Cardiac muscle cell (in vitro differentiated cells and primary cell): ENCODE results near the gene HOATZ. TPM values are rescaled to one million over a fixed set of nuclear protein-coding genes. Genes with fewer than 3 reads are reported as not detected.

Experiments used
- DNase-seq, 2 donors: peaks; one replicate each; pipeline versions ENCODE4 v3.0.0 to v3.0.0-alpha.2; 2010 to 2017; ENCODE audit warnings: low read depth in 1 of 2, low spot score in 1 of 2
- H3K27ac ChIP-seq: fragments of 200-600 bp; sonication (generic); 2 replicates; pipeline ENCODE4 v1.5.1; 2016
- H3K27me3 ChIP-seq: fragments of 200-600 bp; sonication (generic); 2 replicates; pipeline ENCODE4 v1.6.0; 2016; ENCODE audit warnings: control low read depth
- H3K36me3 ChIP-seq: fragments of 200-600 bp; sonication (generic); 2 replicates; pipeline ENCODE4 v1.5.1; 2016; ENCODE audit warnings: control low read depth
- H3K4me1 ChIP-seq: fragments of 200-600 bp; sonication (generic); 2 replicates; pipeline ENCODE4 v1.8.1; 2017; ENCODE audit warnings: low read depth, mild to moderate bottlenecking, mixed run types
- H3K4me3 ChIP-seq: fragments of 200-600 bp; sonication (generic); 2 replicates; pipeline ENCODE4 v1.5.1; 2016; ENCODE audit warnings: mild to moderate bottlenecking
- H3K9me3 ChIP-seq: fragments of 200-600 bp; sonication (generic); 2 replicates; pipeline ENCODE4 v1.5.1; 2017; ENCODE audit warnings: low read depth, mild to moderate bottlenecking, control low read depth
- CTCF ChIP-seq: IDR thresholded peaks from 2 replicates; pipeline ENCODE4 v1.5.1; 2012; ENCODE audit warnings: low read depth, mild to moderate bottlenecking, low read length
- polyA plus RNA-seq: library from polyadenylated mRNA; unstranded; fragments of >200 nt; fragmentation: Nextera tagmentation; extraction: Ambion mirVana; gene quantifications from 2 replicates; pipeline ENCODE4 v1.2.1, GENCODE V29; 2016
- total RNA-seq: library from RNA; depleted of rRNA; stranded (reverse); fragments of >200 nt; gene quantifications from 2 replicates; pipeline ENCODE4 v1.2.3, GENCODE V29; 2016

HOATZ gene
- total and polyA plus RNA-seq, 2 experiments from 2014 or later, result not detected

- H3K27me3 ChIP-seq, result peaks cover 4% of the 10 kb centered on the region
- H3K36me3 ChIP-seq, result no peaks in the 10 kb centered on the region
- DNase-seq, result no peak
- no peaks in the 10 kb centered on the region for H3K9me3 ChIP-seq
- H3K4me1 ChIP-seq, result no peaks in the 10 kb centered on the region
- H3K27ac ChIP-seq, result no peak overlapping the region
- no peak overlapping the region for H3K4me3 ChIP-seq
- no peak for TF ChIP-seq CTCF
Observed at GRCh38 chr11:111562692-111563389, 48.3 kb downstream of the HOATZ start.

GRCh38 chr11:111565114-111565720 is 50.6 kb downstream of the HOATZ start:
- Histone ChIP-seq H3K4me3 (no peak overlapping the region), H3K4me1 (no peaks in the 10 kb centered on the region), H3K27me3 (peaks cover 4% of the 10 kb centered on the region), H3K36me3 (no peaks in the 10 kb centered on the region), H3K27ac (no peak overlapping the region), H3K9me3 (no peaks in the 10 kb centered on the region)
- peak; percentile 79 for TF ChIP-seq CTCF
- DNase-seq, result peak; percentile 70 to 84

- Histone ChIP-seq H3K9me3 (no peaks in the 10 kb centered on the region), H3K27me3 (peaks cover 4% of the 10 kb centered on the region), H3K4me3 (no peak overlapping the region), H3K4me1 (no peaks in the 10 kb centered on the region), H3K27ac (no peak overlapping the region), H3K36me3 (no peaks in the 10 kb centered on the region)
- DNase-seq, result no peak
- no peak for TF ChIP-seq CTCF
Observed at GRCh38 chr11:111566324-111566723, 51.7 kb downstream of the HOATZ start.

- Histone ChIP-seq H3K4me3 (no peak overlapping the region), H3K9me3 (no peaks in the 10 kb centered on the region), H3K27me3 (peaks cover 4% of the 10 kb centered on the region), H3K36me3 (no peaks in the 10 kb centered on the region), H3K4me1 (no peaks in the 10 kb centered on the region), H3K27ac (no peak overlapping the region)
- no peak for DNase-seq
- no peak for TF ChIP-seq CTCF
Observed at GRCh38 chr11:111569476-111569875, 54.9 kb downstream of the HOATZ start.

GRCh38 chr11:111570796-111571195 is 56.2 kb downstream of the HOATZ start:
- TF ChIP-seq CTCF, result no peak
- no peak for DNase-seq
- no peak overlapping the region for H3K4me3 ChIP-seq
- peaks cover 5% of the 10 kb centered on the region for H3K4me1 ChIP-seq
- no peaks in the 10 kb centered on the region for H3K9me3 ChIP-seq
- no peaks in the 10 kb centered on the region for H3K36me3 ChIP-seq
- H3K27ac ChIP-seq, result no peak overlapping the region
- peaks cover 4% of the 10 kb centered on the region for H3K27me3 ChIP-seq
